Measurements from ENCODE around the gene HBEGF. TPM values are rescaled to one million over a fixed set of nuclear protein-coding genes. Genes with fewer than 3 reads are reported as not detected.

HBEGF gene
- total RNA-seq, 2 experiments from 2014 or later, result 5.7 TPM

DNA sequence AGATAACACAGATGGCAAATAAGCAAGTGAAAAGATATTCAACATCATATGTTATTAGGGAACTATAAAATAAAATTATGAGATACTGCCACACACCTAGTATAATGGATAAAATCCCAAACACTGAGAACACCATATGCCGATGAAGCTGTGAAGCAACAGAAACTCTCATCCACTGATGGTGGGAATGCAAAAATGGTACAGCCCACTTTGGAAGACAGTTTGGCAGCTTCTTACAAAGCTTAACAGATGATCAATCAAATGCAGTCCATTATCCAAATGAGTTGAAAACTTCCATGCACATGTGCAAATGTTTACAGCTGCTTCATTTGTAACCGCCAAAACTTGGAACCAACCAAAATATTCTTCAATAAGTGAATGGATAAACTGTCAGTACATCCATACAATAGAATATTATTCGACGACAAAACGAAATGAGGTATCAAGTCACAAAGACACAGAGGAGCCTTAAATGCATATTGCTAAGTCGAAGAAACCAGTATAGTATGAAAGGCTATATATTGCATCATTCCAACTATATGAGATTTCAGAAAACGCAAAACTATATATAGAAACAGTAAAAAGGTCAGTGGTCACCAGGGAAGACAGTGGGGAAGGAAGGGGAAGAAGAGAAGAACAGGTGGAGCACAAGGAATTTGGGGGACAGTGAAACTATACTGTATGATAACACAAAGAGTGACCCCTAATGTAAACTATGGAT lies 58.4 kb downstream of the HBEGF start:
- no peak overlapping the region for H3K27ac Mint-ChIP-seq
- peaks cover 31% of the 10 kb centered on the region for H3K4me1 Mint-ChIP-seq
- H3K9me3 Mint-ChIP-seq, result no peaks in the 10 kb centered on the region
- H3K27me3 Mint-ChIP-seq, result no peaks in the 10 kb centered on the region
- no peak for DNase-seq
- H3K36me3 Mint-ChIP-seq, result no peaks in the 10 kb centered on the region
- no peak overlapping the region for H3K4me3 Mint-ChIP-seq

DNA sequence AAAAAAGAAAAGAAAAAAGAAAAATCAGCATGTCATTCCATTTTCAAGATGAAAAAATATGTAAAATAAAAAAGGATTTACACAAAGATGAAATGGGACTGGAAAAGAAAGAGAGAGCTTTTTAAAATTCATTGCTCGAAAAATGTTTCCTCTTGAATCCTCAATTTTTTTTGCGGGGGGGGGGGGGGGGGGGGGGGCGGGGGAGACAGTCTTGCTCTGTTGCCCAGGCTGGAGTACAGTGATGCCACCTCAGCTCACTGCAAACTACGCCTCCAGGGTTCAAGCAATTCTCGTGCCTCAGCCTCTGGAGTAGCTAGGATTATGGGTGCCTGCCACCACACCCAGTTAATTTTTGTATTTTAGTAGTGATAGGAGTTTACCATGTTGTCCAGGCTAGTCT lies 60.0 kb downstream of the HBEGF start:
- H3K27me3 Mint-ChIP-seq, result no peaks in the 10 kb centered on the region
- no peak for DNase-seq
- H3K4me1 Mint-ChIP-seq, result peaks cover 31% of the 10 kb centered on the region
- H3K36me3 Mint-ChIP-seq, result no peaks in the 10 kb centered on the region
- no peaks in the 10 kb centered on the region for H3K9me3 Mint-ChIP-seq
- no peak overlapping the region for H3K4me3 Mint-ChIP-seq
- no peak overlapping the region for H3K27ac Mint-ChIP-seq

DNA sequence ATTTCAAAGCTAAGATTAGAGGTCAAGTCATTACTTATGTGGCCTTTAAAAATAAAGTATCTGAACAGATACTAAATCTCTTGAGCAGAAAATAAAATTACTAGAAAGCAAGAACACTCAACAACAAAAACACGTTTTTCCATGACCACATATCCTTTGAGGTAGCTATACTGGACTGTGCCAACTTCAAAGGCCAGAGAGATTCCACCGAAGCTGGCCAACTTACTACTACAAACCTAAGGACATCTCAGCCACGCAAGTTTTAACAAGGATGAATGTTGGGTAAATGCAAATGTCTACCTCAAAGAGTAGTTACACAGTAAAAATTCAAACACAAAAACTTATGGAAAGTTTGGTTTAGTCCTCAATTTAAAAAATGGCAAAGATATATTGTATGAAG lies 62.4 kb downstream of the HBEGF start:
- Mint-ChIP-seq H3K4me1 (peaks cover 24% of the 10 kb centered on the region), H3K9me3 (no peaks in the 10 kb centered on the region), H3K4me3 (no peak overlapping the region), H3K36me3 (no peaks in the 10 kb centered on the region), H3K27ac (no peak overlapping the region), H3K27me3 (no peaks in the 10 kb centered on the region)
- no peak for DNase-seq

Other genes with a start within 250 kb of the HBEGF start
- 1 to 10 TPM; 9.7 to 9.9 TPM for gene PURA, start 232.5 kb downstream of the HBEGF start, total RNA-seq
- gene IGIP, start 220.7 kb downstream of the HBEGF start, total RNA-seq, result 1 to 10 TPM; 1.2 to 1.3 TPM
- gene CYSTM1, start 171.4 kb downstream of the HBEGF start, total RNA-seq, result 10 to 100 TPM; 16.0 to 17.0 TPM
- 10 to 100 TPM; 64.0 to 68.5 TPM for gene PFDN1, start 43.5 kb downstream of the HBEGF start, total RNA-seq
- not detected for gene SLC4A9, start 13.6 kb upstream of the HBEGF start, total RNA-seq
- 10 to 100 TPM; 86.7 to 89.6 TPM for gene ANKHD1, start 55.2 kb upstream of the HBEGF start, total RNA-seq
- 10 to 100 TPM; 13.9 to 15.5 TPM for gene EIF4EBP3, start 201.1 kb upstream of the HBEGF start, total RNA-seq
- 10 to 100 TPM; 54.6 to 60.6 TPM for gene SRA1, start 210.9 kb upstream of the HBEGF start, total RNA-seq
- 10 to 100 TPM; 17.5 to 17.8 TPM for gene APBB3, start 218.0 kb upstream of the HBEGF start, total RNA-seq
- gene SLC35A4, start 218.2 kb upstream of the HBEGF start, total RNA-seq, result 100 to 1,000 TPM in 1 of 2 experiments, 10 to 100 TPM in 1; 97.4 to 100 TPM